NOMO-1 (cell line): ENCODE measurements around the gene LMLN.
"Not testable (repeated sequence)": the region's sequence is repeated elsewhere in the genome, so short reads cannot be mapped to it uniquely, and the experiment has no call there.

Source experiments
- DNase-seq, 2 experiments: peaks; one replicate each; lab custom pipeline; 2025; ENCODE audit not compliant: unreplicated experiment in 2 of 2; lab: John Stamatoyannopoulos, UW

LMLN gene

GRCh38 chr3:197955892-197956477 is 4.0 kb upstream of the LMLN start:
- DNase-seq: no peak

DNA sequence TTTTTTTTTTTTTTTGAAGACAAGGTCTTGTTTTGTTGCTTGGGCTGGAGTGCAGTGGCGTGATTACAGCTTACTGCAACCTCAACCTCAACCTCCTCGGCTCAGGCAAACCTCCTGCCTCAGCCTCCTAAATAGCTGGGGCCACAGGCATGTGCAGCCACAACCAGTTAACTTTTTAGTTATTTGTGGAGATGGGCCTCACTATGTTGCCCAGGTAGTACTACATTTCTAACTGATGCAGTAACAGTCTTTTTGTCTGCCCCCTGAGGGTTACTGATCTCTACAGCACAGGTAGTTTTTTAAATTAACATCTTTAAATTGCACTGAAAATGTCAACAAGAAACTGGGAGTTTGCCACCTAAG is 3.4 kb upstream of the LMLN start:
- DNase-seq: peak in 1 of 2 experiments; percentile 14

DNA sequence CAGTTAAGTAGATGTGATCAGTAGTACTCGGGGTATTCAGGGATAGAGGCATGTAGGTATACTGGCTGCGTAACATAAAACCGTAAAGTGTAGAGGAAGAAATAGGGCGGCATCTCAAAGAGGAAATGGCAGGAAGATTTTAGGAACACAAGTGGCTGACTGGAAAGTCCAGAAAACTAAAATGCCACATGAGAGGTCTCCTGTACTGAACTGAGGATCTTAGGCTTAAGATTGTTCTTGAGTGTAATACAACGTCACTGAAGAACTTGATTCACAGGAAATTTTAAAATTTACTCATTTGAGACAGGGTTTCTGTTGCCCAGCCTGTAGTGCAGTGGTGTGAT is 2.3 kb upstream of the LMLN start:
- DNase-seq: peak in 1 of 2 experiments; percentile 36

- peak in 1 of 2 experiments; percentile 11 for DNase-seq
Measured at GRCh38 chr3:197958346-197958745, 1.7 kb upstream of the LMLN start.

- not testable (repeated sequence) for DNase-seq
Measured at GRCh38 chr3:197958848-197959247, 1.2 kb upstream of the LMLN start.

GRCh38 chr3:197959500-197959890 is 522 bp upstream of the LMLN start:
- no peak for DNase-seq

DNA sequence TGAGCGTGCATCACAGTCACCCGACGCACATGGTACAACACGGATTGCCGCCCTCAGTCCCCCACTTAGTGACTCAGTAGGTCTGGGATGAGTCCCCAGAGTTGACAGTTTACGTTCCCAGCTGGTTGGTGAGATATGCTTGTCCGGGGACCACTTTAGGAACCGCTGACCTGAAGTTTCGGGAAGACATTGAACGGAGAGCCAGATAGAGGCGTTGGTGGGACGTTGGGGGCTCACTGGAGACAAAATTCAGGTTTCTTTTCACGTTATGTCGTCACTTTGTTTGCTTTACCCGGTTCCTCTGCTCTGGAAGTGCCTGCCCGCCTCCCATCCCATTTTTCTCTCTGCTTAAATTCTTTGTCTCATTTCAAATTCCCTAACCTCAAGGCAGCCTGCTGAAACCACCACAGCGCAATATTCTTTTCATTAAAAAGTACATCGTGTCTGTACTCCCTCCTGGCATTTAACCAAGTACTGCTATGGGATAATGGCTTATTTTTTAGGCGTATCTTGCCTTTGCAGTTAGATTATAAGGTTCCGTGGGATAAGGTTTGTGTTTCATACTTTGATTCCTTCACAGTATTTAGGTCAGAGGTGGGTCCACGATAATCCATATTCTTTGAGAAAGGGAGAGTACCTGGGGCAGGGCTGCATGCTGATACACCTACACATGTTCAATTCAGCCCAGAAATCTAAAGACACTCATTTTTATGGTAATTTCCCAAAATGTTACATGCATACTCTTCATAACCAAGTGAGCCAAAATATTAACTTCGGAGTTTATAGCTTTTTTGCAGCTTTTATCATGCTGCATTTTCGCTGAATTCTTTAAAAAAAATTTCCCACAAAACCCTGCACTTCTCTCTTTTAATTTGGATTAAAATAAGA is 921 bp downstream of the LMLN start:
- no peak for DNase-seq

- peak; percentile 37 to 60 for DNase-seq
Measured at GRCh38 chr3:197961582-197961945, 1.5 kb downstream of the LMLN start.

GRCh38 chr3:197963019-197963637 is 3.1 kb downstream of the LMLN start:
- no peak for DNase-seq

GRCh38 chr3:197967337-197967989 is 7.4 kb downstream of the LMLN start:
- DNase-seq: not testable (repeated sequence)

DNA sequence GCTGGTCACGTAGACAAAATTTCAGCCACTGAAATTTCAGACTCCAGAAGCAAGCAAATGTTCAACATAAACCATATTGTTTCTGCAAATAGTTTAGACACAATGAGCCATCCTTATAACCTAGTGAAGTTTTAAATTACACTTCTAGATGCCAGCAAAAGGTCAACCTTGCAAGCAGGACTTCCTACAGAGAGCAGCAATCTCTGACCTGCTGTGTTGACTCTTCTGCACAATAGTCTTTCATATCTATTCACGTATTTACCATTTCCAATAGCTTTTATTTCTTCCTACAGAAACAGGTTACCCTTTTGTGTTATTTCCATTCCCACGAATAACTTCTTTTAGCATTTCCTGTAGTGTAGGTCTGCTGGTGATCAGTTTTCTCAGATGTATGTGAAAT is 10.6 kb downstream of the LMLN start:
- DNase-seq: no peak

DNA sequence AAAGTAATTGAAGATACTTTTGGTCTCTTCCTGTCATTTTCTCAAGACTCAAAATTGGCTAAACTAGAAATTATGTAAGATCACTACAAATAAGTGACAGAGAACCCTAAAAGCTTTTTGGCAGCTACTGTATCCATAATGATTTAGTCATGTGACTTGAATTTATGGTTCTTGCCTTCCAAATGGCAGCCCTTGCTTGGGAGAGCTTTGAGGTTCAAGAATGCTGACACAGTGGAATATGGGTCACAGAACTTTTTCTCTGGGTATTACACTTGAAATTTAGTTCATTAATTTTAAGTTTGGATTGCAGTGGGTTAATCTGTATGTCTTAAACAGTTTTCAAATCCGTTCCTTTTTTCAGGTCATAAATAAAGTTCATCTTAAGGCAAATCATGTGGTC is 14.0 kb downstream of the LMLN start:
- no peak for DNase-seq

GRCh38 chr3:197975311-197975710 is 15.3 kb downstream of the LMLN start:
- DNase-seq: no peak

- no peak for DNase-seq
Measured at GRCh38 chr3:197983076-197983475, 23.1 kb downstream of the LMLN start.

- DNase-seq: no peak
Measured at GRCh38 chr3:197989651-197990050, 29.6 kb downstream of the LMLN start.

DNA sequence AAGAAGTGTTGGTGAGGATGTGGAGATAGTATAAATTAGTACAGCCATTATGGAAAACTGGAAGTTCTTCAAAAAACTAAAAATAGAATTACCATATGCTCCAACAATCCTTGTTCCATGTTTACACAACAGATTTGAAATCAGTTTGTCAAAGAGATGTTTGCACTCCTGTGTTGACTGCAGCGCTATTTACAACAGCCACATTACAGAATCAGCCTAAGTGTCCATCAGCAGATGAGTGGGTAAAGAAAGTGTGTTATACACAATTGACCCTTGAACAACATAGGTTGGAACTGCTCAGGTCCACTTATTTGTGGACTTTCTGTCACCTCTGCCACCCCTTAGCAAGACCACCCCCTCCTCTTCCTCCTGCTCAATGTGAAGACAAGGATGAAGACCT is 34.7 kb downstream of the LMLN start:
- DNase-seq: no peak

- DNase-seq: no peak
Measured at GRCh38 chr3:197996855-197997254, 36.8 kb downstream of the LMLN start.

DNA sequence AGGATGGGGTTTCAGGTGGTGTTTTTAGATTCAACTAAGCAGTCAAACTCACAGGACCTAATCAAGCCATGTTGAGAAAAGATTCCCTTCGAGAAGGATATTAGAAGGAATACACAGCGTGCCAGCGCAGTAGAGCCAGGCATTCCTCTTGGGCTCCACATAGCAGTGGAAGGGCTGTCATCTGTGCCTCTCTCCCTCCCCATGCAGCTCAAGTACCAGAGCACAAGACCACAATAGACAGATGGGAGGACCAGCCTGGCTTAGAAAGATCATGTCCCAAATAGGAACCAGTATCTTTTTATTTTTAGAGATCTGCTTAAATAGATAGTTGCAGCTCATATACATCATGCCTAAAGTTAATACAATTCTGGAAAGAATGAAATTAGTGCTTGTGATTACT is 37.9 kb downstream of the LMLN start:
- no peak for DNase-seq

DNA sequence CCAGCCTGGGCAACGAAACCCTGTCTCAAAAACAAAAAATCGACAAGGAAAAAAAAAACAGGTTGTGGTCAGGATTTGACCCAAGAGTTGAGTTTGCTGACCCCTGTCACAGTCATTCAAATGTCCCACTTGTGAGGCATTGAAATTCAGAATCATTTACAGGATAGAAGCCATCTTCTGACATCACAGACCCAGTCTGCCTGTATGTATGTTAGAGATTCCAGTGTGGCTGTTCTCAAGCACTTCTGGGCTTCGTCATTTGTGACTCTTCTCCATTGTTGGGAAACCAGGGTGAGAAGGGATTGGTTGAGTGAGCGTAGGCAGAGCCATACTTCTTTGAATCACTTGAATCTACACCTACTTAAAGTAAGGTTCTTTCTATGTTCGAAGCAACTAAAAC is 57.1 kb downstream of the LMLN start:
- no peak for DNase-seq

- no peak for DNase-seq
Measured at GRCh38 chr3:198018416-198018815, 58.4 kb downstream of the LMLN start.

GRCh38 chr3:198019115-198019514 is 59.1 kb downstream of the LMLN start:
- DNase-seq: no peak

- peak in 1 of 2 experiments; percentile 7 for DNase-seq
Measured at GRCh38 chr3:198021320-198021719, 61.3 kb downstream of the LMLN start.
